GM12801 (cell line): ENCODE measurements around the gene SMYD3.

Experiments used
- TF ChIP-seq, protein P1 (sequence below): IDR thresholded peaks from one replicate; pipeline ENCODE4 v1.5.1; 2011; ENCODE audit warnings: control low read depth; ENCODE audit not compliant: insufficient read length; ENCODE audit errors: extremely low read depth

The SMYD3 gene

DNA sequence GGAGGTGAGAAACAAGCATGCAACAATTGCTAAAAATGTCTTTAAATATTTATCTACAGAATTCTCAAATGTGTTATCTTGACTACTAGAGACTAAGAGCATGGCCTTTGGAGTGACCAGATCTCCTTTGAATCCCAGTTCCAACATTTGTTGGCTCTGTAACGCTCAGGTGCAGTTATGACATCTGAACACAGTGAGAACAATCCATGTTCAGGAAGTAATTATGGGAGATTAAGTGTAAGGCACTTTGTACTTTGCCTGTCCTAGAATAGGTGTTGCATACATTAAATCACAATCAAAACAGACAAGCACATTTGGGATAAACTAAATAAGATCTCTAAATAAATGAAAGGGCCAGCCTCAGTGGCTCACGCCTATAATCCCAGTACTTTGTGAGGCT lies 454.5 kb downstream of the SMYD3 start:
- TF ChIP-seq, protein P1, sequence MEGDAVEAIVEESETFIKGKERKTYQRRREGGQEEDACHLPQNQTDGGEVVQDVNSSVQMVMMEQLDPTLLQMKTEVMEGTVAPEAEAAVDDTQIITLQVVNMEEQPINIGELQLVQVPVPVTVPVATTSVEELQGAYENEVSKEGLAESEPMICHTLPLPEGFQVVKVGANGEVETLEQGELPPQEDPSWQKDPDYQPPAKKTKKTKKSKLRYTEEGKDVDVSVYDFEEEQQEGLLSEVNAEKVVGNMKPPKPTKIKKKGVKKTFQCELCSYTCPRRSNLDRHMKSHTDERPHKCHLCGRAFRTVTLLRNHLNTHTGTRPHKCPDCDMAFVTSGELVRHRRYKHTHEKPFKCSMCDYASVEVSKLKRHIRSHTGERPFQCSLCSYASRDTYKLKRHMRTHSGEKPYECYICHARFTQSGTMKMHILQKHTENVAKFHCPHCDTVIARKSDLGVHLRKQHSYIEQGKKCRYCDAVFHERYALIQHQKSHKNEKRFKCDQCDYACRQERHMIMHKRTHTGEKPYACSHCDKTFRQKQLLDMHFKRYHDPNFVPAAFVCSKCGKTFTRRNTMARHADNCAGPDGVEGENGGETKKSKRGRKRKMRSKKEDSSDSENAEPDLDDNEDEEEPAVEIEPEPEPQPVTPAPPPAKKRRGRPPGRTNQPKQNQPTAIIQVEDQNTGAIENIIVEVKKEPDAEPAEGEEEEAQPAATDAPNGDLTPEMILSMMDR = no peak

DNA sequence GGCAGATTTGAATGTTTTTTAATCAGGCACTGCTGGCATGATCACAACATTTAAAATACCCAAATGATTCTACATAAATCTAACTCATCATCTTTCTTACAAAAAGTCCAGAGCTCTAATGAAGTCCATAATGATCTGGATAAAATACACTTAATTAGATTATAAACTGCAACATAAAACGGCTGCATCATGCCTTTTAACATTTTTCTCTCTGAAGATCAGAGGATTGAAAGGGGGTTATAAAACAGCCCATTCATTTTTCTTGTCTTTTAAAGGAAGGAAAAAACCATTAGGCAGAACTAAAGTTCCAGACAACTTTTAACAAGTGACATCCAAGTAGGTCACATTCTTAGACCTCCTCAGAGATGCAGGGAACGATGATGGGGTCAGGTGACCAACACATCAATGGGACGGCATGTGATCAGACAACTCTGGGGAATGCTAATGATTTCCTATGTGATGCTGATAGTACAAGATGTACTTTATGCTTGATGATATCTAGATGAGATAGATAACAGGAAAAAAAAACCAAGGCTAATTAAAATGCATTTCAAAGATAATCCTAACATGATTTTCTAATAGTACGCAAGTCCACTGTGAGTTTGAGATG lies 455.1 kb downstream of the SMYD3 start:
- TF ChIP-seq, protein P1 = no peak

DNA sequence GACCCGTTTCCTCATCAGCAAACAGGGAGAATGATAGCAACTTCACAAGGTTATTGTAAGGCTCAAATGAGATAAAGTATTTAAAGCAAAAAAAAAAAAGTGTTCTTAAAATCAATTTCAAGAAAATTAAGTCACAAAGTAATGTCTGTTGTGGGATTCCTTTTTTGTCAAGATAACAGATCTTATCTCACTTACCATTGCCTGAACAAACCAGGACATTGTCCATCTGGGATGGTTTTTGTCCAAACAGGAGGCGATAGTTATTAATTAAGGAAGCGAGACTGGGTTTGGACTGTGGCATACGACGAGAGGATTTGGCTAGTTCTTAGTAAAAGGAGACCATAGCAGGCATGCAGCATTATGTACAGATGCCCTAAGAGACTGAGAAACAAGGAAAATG lies 458.4 kb downstream of the SMYD3 start:
- TF ChIP-seq, protein P1 = no peak

DNA sequence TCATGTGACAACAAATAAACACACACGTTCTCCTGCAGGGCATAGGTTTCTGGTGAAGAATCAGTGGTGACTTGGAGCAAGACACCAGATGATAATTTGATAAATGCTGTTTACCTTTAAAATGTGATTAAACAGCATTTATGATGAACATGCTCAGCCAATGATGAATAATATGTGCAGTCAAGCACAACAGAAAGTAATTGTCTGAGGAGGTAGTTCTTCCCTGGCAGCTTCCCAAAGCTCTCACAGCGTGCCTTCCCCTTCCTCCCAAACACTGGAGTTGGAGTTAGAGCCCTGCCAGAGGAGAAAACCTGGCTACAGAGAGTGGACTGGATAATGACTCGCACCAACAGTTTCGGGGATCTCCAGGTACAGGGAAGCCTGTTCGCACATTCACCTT lies 463.5 kb downstream of the SMYD3 start:
- TF ChIP-seq, protein P1 = no peak

DNA sequence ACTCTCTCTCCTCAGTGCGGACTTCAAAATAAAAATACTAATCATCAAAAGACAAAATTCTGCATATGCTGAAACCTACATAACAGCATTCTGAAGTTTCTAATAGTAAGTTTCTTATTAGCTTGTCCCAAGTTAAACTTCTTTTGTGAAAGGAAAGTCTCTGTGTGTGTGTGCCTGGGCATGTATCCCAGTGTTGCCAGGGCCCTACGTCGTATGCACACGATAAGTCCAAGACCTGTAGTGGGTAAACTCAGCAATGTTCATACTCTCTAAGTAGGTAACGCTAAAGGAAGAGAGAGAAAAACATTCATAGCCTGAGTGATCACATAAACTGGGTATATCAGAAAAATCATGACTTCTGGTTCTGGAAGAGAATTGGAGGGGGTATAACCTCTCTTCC lies 465.7 kb downstream of the SMYD3 start:
- TF ChIP-seq, protein P1 = no peak

DNA sequence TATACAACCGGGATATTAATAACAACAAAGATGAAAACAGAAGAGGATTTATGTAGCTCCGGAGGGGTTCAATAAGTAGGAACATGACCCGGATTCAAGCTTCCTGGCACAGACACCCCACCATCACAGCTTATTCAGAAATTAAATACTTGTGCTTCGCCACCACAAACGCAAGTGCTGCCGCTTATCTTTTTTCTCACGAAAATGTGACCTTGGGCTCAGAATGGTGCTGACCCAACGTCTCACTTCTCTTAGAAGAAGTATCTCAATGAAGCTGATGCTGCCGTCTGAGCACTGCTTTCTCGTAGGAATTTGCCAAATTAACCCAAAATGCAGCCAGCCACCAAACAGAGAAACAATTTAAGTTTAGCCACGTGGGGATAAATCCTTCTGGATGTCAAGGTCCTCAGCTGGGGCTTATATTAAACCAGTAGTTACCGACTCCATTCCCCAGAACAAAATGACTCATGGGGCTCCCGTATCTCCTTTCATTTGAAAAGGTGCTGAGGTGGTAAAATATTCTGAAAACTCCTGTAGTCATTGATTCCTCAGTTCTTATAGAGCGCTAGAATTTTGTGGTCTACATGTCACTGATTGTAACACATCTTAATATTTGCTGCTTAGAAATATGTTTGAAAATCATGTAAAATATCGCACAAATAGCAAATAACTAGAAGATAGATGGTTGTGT lies 466.7 kb downstream of the SMYD3 start:
- TF ChIP-seq, protein P1 = no peak

DNA sequence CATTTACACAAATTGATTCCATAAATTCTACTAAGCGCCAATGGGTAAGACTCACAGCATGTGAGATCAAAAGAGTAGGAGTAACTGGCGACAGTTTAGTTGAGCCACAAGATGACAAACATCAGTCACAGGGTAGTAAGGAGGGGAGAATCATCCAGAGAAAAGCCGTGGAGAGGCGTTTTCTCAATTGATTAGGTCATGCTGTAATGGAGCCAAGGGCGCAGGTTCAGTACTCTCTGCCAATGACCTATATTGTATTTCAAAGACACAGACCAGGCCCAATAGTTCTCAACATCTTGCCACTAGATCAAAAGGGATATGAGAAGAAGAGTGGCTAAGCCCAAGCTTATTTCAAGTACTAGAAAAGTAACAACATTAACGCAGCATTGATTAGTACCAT lies 467.5 kb downstream of the SMYD3 start:
- TF ChIP-seq, protein P1 = no peak
